ENCODE measurements around the gene RAB13. TPM values are rescaled to one million over a fixed set of nuclear protein-coding genes. Genes with fewer than 3 reads are reported as not detected.

Gene RAB13
- polyA plus RNA-seq, 1 experiment = 250 TPM

- no peak for TF ChIP-seq CTCF (IDR thresholded peaks at IDR 0.05; ENCODE audit: low read depth, low read length)
- DNase-seq (ENCODE audit: low read depth, low spot score) = no peak
- Histone ChIP-seq H3K9me3 (ENCODE audit: control insufficient read depth, insufficient read depth, low read length) (no peaks in the 10 kb centered on the region; the same call in 1 of the 2 replicates), H3K4me3 (ENCODE audit: low read depth, low read length) (no peak overlapping the region), H3K27ac (ENCODE audit: low read depth, low read length) (no peak overlapping the region), H3K27me3 (ENCODE audit: control insufficient read depth, insufficient read depth, low read length) (no peaks in the 10 kb centered on the region)
- ChIA-PET POLR2A (interaction anchor here (0.7 kb wide), 1 partner anchor 298 kb away, joined by 3 read pairs; no protein-coding TSS in a partner anchor), CTCF (no interaction called here)
Measured at GRCh38 chr1:153942766-153943549, 43.2 kb downstream of the RAB13 start.

GRCh38 chr1:153941826-153942725 lies 44.1 kb downstream of the RAB13 start:
- no peak for DNase-seq (ENCODE audit: low read depth, low spot score)
- POLR2A ChIA-PET = interaction anchor here (0.7 kb wide), 1 partner anchor 299 kb away, joined by 3 read pairs; no protein-coding TSS in a partner anchor

DNA sequence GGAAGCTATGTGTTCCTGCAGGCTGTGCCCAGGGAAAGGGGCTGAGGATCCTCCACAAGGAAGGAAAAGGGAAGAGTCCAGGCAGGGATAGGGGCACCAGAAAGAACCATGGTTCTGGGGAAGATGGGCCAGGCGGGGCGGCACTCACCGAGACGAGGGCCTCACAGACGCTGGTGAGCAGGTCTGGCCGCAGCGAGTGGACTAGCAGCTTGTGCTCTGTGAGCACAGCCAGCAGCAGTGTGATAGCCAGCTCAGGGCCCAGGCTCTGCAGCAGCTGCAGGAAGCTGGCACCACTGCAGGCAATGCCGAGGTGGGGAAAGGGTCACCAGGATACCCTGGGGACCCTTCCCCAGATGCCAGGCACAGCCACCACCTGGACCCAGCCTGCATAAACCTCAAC lies 45.4 kb downstream of the RAB13 start:
- ChIA-PET POLR2A (interaction anchor here (0.8 kb wide), 1 partner anchor 17 kb away, joined by 3 read pairs; no protein-coding TSS in a partner anchor), CTCF (interaction anchor here (0.6 kb wide), 1 partner anchor 37 kb away, joined by 11 read pairs; the partner anchor contains the start of gene JTB)
- H3K27me3 ChIP-seq (ENCODE audit: control insufficient read depth, insufficient read depth, low read length) = no peaks in the 10 kb centered on the region
- no peak overlapping the region for H3K4me3 ChIP-seq (ENCODE audit: low read depth, low read length)
- H3K27ac ChIP-seq (ENCODE audit: low read depth, low read length) = no peak overlapping the region
- no peak for TF ChIP-seq CTCF (IDR thresholded peaks at IDR 0.05; ENCODE audit: low read depth, low read length)
- DNase-seq (ENCODE audit: low read depth, low spot score) = no peak
- no peaks in the 10 kb centered on the region; the same call in 1 of the 2 replicates for H3K9me3 ChIP-seq (ENCODE audit: control insufficient read depth, insufficient read depth, low read length)

More at GRCh38 chr1:153941826-153942725, 44.1 kb downstream of the RAB13 start:
- Histone ChIP-seq H3K9me3 (ENCODE audit: control insufficient read depth, insufficient read depth, low read length) (no peaks in the 10 kb centered on the region; the same call in 1 of the 2 replicates), H3K4me3 (ENCODE audit: low read depth, low read length) (no peak overlapping the region), H3K27me3 (ENCODE audit: control insufficient read depth, insufficient read depth, low read length) (no peaks in the 10 kb centered on the region), H3K27ac (ENCODE audit: low read depth, low read length) (no peak overlapping the region)
- TF ChIP-seq CTCF (IDR thresholded peaks at IDR 0.05; ENCODE audit: low read depth, low read length) = no peak
- CTCF ChIA-PET = no interaction called here

DNA sequence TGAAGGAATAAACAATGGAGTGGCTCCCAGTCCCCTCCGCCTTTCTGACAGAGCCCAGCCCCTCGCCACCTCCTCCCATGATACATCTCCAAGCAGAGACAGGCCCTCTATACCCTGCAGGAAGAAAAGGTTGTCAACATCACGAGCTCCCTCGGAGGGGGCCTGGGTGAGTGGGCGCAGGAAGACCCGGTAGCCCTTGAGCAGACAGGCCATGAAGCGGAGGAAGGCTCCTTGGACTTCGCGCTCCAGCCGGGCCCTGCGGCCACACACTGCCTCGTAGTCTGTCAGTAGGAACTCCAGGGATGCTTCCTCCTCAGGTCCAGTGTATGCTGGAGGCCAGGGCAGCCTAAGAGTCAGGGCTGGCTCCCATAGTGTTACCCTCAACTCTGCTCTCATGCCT lies 46.7 kb downstream of the RAB13 start:
- H3K27me3 ChIP-seq (ENCODE audit: control insufficient read depth, insufficient read depth, low read length) = no peaks in the 10 kb centered on the region
- H3K9me3 ChIP-seq (ENCODE audit: control insufficient read depth, insufficient read depth, low read length) = no peaks in the 10 kb centered on the region
- no peak for DNase-seq (ENCODE audit: low read depth, low spot score)
- POLR2A ChIA-PET = interaction anchor here (0.6 to 0.9 kb wide), 3 partner anchors 14 to 158 kb away, joined by 3 read pairs; partner anchors contain the start of gene CRTC2
- H3K27ac ChIP-seq (ENCODE audit: low read depth, low read length) = no peak overlapping the region
- no peak overlapping the region for H3K4me3 ChIP-seq (ENCODE audit: low read depth, low read length)
- no peak for TF ChIP-seq CTCF (IDR thresholded peaks at IDR 0.05; ENCODE audit: low read depth, low read length)
- CTCF ChIA-PET = interaction anchor here (0.9 kb wide), 1 partner anchor 48 kb away, joined by 3 read pairs; no protein-coding TSS in a partner anchor

Measured in AG04450 (cell line).